ENCODE data around the gene MOGAT1. TPM values are rescaled to one million over a fixed set of nuclear protein-coding genes. Genes with fewer than 3 reads are reported as not detected.
"Not testable (repeated sequence)": the region's sequence is repeated elsewhere in the genome, so short reads cannot be mapped to it uniquely, and the experiment has no call there.

MOGAT1 gene
- total RNA-seq, 1 donor from 2014 or later: not detected

DNA sequence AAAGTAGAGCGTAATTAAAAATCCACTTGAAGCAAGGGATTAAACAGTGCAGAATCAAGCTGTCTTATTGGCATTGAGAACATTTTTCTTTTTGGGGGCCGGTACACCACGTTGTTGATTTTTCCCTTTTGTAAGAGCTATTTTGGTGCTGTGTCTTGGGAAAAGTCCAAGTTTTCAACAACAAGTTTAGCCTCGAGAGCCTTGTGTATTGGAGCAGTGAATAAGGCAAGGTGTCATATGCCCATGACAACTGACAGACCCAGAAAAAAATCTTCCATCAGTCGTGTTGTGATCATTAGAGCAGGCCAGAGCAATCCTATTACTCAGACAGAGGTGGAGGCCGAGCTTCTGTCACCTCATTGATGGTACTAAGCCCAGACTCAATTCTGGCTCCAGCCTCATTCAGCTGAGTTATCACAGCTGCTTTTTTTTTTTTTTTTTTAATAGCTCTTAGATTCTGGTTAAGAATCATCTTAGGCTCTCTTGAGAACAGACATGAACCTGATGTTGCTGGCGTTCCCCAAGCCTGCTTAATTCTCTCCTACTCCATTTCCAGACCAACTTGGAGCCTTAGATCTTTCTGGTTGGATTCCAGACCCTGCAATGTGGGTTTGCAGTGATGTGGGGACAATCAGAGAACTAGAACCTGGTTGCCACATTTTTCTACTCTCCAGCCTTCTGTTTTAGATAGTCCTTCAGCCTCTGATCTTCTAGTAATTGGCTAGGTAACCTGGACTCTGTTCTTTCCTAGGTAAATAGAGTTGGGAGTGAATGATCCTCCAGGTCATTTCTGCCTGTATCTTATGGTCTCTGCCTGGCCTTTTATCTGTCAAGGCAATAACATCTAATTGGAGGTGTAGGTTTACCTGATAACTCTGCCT is 43.1 kb downstream of the MOGAT1 start:
- H3K27me3 ChIP-seq (ENCODE audit: control insufficient read depth, insufficient read depth, low read length): no peaks in the 10 kb centered on the region
- DNase-seq (ENCODE audit: low read depth): no peak
- no peaks in the 10 kb centered on the region for H3K36me3 ChIP-seq (ENCODE audit: control insufficient read depth, insufficient read depth, low read length)
- H3K4me3 ChIP-seq (ENCODE audit: low read depth, low read length): no peak overlapping the region
- TF ChIP-seq, protein P1, sequence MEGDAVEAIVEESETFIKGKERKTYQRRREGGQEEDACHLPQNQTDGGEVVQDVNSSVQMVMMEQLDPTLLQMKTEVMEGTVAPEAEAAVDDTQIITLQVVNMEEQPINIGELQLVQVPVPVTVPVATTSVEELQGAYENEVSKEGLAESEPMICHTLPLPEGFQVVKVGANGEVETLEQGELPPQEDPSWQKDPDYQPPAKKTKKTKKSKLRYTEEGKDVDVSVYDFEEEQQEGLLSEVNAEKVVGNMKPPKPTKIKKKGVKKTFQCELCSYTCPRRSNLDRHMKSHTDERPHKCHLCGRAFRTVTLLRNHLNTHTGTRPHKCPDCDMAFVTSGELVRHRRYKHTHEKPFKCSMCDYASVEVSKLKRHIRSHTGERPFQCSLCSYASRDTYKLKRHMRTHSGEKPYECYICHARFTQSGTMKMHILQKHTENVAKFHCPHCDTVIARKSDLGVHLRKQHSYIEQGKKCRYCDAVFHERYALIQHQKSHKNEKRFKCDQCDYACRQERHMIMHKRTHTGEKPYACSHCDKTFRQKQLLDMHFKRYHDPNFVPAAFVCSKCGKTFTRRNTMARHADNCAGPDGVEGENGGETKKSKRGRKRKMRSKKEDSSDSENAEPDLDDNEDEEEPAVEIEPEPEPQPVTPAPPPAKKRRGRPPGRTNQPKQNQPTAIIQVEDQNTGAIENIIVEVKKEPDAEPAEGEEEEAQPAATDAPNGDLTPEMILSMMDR (IDR thresholded peaks at IDR 0.05; ENCODE audit: insufficient read depth, low read length, poor library complexity, severe bottlenecking): no peak

DNA sequence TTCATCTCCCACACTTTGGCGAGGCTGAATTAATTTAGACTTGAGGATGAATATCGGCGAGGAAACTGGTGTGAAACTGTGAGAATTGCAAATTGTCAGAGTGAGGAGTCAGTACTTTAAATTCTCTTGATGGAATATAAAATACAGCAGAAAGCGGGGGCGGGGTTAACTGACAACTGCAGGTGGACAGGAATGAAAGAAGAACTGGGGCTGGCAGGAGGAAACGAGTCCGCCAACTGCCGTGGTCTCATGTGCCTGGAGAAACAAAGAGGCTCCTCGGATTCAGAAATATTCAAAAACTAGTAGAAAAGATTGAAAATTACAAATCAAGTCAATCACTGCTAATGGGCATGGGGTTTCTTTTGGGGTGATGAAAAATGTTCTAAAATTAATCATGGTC is 44.3 kb downstream of the MOGAT1 start:
- no peak for DNase-seq (ENCODE audit: low read depth)
- Histone ChIP-seq H3K36me3 (ENCODE audit: control insufficient read depth, insufficient read depth, low read length) (no peaks in the 10 kb centered on the region), H3K27me3 (ENCODE audit: control insufficient read depth, insufficient read depth, low read length) (no peaks in the 10 kb centered on the region), H3K4me3 (ENCODE audit: low read depth, low read length) (no peak overlapping the region)
- TF ChIP-seq, protein P1 (IDR thresholded peaks at IDR 0.05; ENCODE audit: insufficient read depth, low read length, poor library complexity, severe bottlenecking): no peak

DNA sequence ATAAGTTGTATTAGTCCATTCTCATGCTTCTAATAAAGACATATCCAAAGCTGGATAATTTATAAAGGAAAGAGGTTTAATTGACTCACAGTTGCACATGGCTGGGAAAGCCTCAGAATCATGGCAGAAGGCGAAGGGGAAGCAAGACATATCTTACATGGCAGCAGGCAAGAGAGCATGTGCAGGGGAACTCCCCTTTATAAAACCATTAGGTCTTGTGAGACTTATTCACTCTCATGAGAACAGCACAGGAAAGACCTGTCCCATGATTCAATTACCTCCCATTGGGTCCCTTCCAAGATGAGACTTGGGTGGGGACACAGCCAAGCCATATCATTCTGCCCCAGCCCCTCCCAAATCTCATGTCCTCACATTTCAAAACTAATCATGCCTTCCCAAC is 48.3 kb downstream of the MOGAT1 start:
- not testable (repeated sequence) for H3K4me3 ChIP-seq (ENCODE audit: low read depth, low read length); H3K36me3 ChIP-seq (ENCODE audit: control insufficient read depth, insufficient read depth, low read length); DNase-seq (ENCODE audit: low read depth); H3K27me3 ChIP-seq (ENCODE audit: control insufficient read depth, insufficient read depth, low read length)

DNA sequence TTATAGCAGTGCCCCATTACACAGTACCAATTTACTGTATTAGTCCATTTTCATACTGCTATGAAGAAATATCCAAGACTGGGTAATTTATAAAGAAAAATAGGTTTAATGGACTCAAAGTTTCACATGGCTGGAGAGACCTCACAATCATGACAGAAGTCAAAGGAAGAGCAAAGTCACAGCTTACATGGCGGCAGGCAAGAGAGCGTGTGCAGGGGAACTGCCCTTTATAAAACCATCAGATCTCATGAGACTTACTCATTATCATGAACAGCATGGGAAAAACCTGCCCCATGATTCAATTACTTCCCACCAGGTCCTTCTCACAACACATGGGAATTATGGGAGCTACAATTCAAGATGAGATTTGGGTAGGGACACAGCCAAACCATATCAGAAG is 50.1 kb downstream of the MOGAT1 start:
- not testable (repeated sequence) for H3K27me3 ChIP-seq (ENCODE audit: control insufficient read depth, insufficient read depth, low read length); H3K36me3 ChIP-seq (ENCODE audit: control insufficient read depth, insufficient read depth, low read length); H3K4me3 ChIP-seq (ENCODE audit: low read depth, low read length); DNase-seq (ENCODE audit: low read depth)

DNA sequence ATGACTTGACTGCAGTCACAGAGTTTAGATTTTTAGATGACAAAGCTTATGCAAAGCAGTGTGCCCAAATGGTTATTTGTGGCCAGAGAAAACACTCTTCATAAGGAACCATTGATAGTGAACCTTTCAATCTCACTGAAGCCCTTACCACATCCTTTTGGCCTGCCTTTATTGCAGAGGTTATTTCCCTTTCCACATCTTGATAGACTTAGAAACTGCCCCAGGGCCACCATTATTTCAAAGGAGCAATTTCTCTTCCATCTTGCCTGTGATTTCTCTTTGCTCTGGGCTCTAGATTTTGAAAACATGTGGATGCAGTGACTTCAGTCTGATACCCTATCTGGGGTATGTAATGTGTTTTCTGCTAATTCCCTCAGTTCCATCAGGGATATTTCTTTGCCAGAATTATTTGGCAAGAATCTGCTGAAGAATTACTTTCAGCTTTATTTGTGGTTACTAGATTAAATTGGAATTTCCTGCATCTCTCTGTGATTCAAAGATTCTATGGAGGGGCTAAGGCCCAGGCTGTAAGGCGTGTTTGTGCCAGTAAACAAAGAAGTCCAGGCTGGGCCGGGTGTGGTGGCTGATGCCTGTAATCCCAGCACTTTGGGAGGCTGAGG is 51.0 kb downstream of the MOGAT1 start:
- TF ChIP-seq, protein P1 (IDR thresholded peaks at IDR 0.05; ENCODE audit: insufficient read depth, low read length, poor library complexity, severe bottlenecking): no peak
- no peaks in the 10 kb centered on the region for H3K36me3 ChIP-seq (ENCODE audit: control insufficient read depth, insufficient read depth, low read length)
- no peaks in the 10 kb centered on the region for H3K27me3 ChIP-seq (ENCODE audit: control insufficient read depth, insufficient read depth, low read length)
- no peak for DNase-seq (ENCODE audit: low read depth)
- H3K4me3 ChIP-seq (ENCODE audit: low read depth, low read length): no peak overlapping the region

DNA sequence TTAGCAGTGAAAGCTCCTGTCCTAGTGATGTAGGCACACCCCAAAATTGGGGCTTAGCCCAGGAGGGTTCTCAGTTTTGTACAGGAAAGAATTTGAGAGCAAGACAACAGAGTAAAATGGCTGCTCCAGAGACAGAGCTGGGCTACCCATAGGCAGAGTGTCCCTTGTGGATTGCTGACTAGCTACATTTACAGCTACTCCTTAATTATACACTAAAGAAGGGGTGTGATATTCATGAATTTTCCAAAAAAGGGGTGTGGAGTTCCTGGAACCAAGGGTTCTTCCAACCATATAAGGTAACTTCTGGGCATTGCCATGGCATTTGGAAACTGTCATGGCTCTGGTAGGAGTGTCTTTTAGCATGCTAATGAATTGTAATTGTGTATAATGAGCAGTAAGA is 52.8 kb downstream of the MOGAT1 start:
- Histone ChIP-seq H3K4me3 (ENCODE audit: low read depth, low read length) (no peak overlapping the region), H3K36me3 (ENCODE audit: control insufficient read depth, insufficient read depth, low read length) (no peaks in the 10 kb centered on the region), H3K27me3 (ENCODE audit: control insufficient read depth, insufficient read depth, low read length) (no peaks in the 10 kb centered on the region)
- TF ChIP-seq, protein P1 (IDR thresholded peaks at IDR 0.05; ENCODE audit: insufficient read depth, low read length, poor library complexity, severe bottlenecking): no peak
- no peak for DNase-seq (ENCODE audit: low read depth)

All from kidney epithelial cell (primary cell).